ENCODE measurements around the gene C16orf89.

GRCh38 chr16:5015887-5016286 is 49.9 kb downstream of the C16orf89 start:
- TF ChIP-seq CTCF (tag by site-specific recombination; IDR thresholded peaks at IDR 0.05) (no peak), ZNF324 (tag by site-specific recombination; IDR thresholded peaks at IDR 0.05) (no peak), SP3 (tag by site-specific recombination; IDR thresholded peaks at IDR 0.05) (no peak), TCF7L2 (IDR thresholded peaks at IDR 0.05; ENCODE audit: borderline replicate concordance, low read depth, low read length) (no peak), ZNF513 (tag by site-specific recombination; IDR thresholded peaks at IDR 0.05) (no peak), REST (tag by site-specific recombination; IDR thresholded peaks at IDR 0.05) (no peak), SETDB1 (IDR thresholded peaks at IDR 0.05; ENCODE audit: insufficient read length, low read length) (no peak), ZNF549 (tag by site-specific recombination; IDR thresholded peaks at IDR 0.05) (no peak), KLF16 (tag by site-specific recombination; IDR thresholded peaks at IDR 0.05) (no peak), ZNF596 (tag by site-specific recombination; IDR thresholded peaks at IDR 0.05) (no peak), ZNF214 (tag by site-specific recombination; IDR thresholded peaks at IDR 0.05; ENCODE audit: borderline replicate concordance) (no peak)

Data from HEK293 (cell line).